Osteocyte (in vitro differentiated cells): ENCODE results near the gene PF4V1. TPM values are rescaled to one million over a fixed set of nuclear protein-coding genes. Genes with fewer than 3 reads are reported as not detected.

Source experiments
- DNase-seq: peaks from one replicate; pipeline ENCODE4 v3.0.0; 2021; ENCODE audit warnings: mixed read lengths; ENCODE audit not compliant: unreplicated experiment; ENCODE audit errors: extremely low spot score
- H3K27ac Mint-ChIP-seq: one replicate; pipeline ENCODE4 v1.8.0; 2021; ENCODE audit warnings: mild to moderate bottlenecking, mixed read lengths; ENCODE audit not compliant: unreplicated experiment
- H3K27me3 Mint-ChIP-seq: one replicate; pipeline ENCODE4 v1.8.0; 2021; ENCODE audit warnings: mixed read lengths; ENCODE audit not compliant: unreplicated experiment
- H3K36me3 Mint-ChIP-seq: one replicate; pipeline ENCODE4 v1.8.0; 2021; ENCODE audit warnings: mixed read lengths; ENCODE audit not compliant: unreplicated experiment
- H3K4me1 Mint-ChIP-seq: one replicate; pipeline ENCODE4 v1.8.0; 2021; ENCODE audit warnings: mixed read lengths; ENCODE audit not compliant: unreplicated experiment
- H3K4me3 Mint-ChIP-seq: one replicate; pipeline ENCODE4 v1.8.0; 2021; ENCODE audit warnings: mild to moderate bottlenecking, moderate library complexity, mixed read lengths; ENCODE audit not compliant: unreplicated experiment
- H3K9me3 Mint-ChIP-seq: one replicate; pipeline ENCODE4 v1.8.0; 2021; ENCODE audit warnings: mixed read lengths; ENCODE audit not compliant: unreplicated experiment
- CTCF ChIP-seq: fragments of 200-600 bp; sonication (generic); IDR thresholded peaks from 2 replicates; pipeline ENCODE4 v1.5.0; 2021; ENCODE audit warnings: antibody characterized with exemption, mild to moderate bottlenecking, moderate library complexity
- total RNA-seq: library from RNA; stranded (reverse); gene quantifications from 2 replicates; pipeline ENCODE4 v1.2.1, GENCODE V29; 2021

PF4V1 gene
- total RNA-seq, 1 donor from 2014 or later = not detected

- Mint-ChIP-seq H3K4me1 (peaks cover 77% of the 10 kb centered on the region), H3K36me3 (no peaks in the 10 kb centered on the region), H3K27ac (no peak overlapping the region), H3K27me3 (no peaks in the 10 kb centered on the region), H3K9me3 (no peaks in the 10 kb centered on the region), H3K4me3 (no peak overlapping the region)
- no peak for DNase-seq
- peak; percentile 56 for TF ChIP-seq CTCF
Measured at GRCh38 chr4:73864365-73864764, 11.3 kb downstream of the PF4V1 start.

- Mint-ChIP-seq H3K36me3 (peaks cover 3% of the 10 kb centered on the region), H3K27me3 (no peaks in the 10 kb centered on the region), H3K27ac (peak overlapping the region; percentile 79), H3K4me3 (no peak overlapping the region), H3K9me3 (no peaks in the 10 kb centered on the region), H3K4me1 (peaks cover 77% of the 10 kb centered on the region)
- no peak for TF ChIP-seq CTCF
- DNase-seq = no peak
Measured at GRCh38 chr4:73864961-73865360, 11.9 kb downstream of the PF4V1 start.

- Mint-ChIP-seq H3K4me1 (peaks cover 76% of the 10 kb centered on the region), H3K36me3 (peaks cover 6% of the 10 kb centered on the region), H3K27ac (peak overlapping the region; percentile 27), H3K4me3 (no peak overlapping the region), H3K9me3 (no peaks in the 10 kb centered on the region), H3K27me3 (no peaks in the 10 kb centered on the region)
- no peak for TF ChIP-seq CTCF
- no peak for DNase-seq
Measured at GRCh38 chr4:73865431-73866096, 12.5 kb downstream of the PF4V1 start.

- H3K4me1 Mint-ChIP-seq = peaks cover 77% of the 10 kb centered on the region
- H3K4me3 Mint-ChIP-seq = no peak overlapping the region
- no peak for DNase-seq
- H3K27ac Mint-ChIP-seq = no peak overlapping the region
- H3K36me3 Mint-ChIP-seq = peaks cover 11% of the 10 kb centered on the region
- H3K27me3 Mint-ChIP-seq = no peaks in the 10 kb centered on the region
- no peaks in the 10 kb centered on the region for H3K9me3 Mint-ChIP-seq
- TF ChIP-seq CTCF = no peak
Measured at GRCh38 chr4:73866246-73866645, 13.2 kb downstream of the PF4V1 start.

- no peak for TF ChIP-seq CTCF
- Mint-ChIP-seq H3K4me1 (peaks cover 69% of the 10 kb centered on the region), H3K9me3 (no peaks in the 10 kb centered on the region), H3K27ac (peak overlapping the region; percentile 91), H3K27me3 (no peaks in the 10 kb centered on the region), H3K4me3 (no peak overlapping the region), H3K36me3 (peaks cover 11% of the 10 kb centered on the region)
- DNase-seq = no peak
Measured at GRCh38 chr4:73867783-73868182, 14.7 kb downstream of the PF4V1 start.
